ENCODE data around the gene DEPDC5. TPM values are rescaled to one million over a fixed set of nuclear protein-coding genes. Genes with fewer than 3 reads are reported as not detected.
"Not testable (repeated sequence)": the region's sequence is repeated elsewhere in the genome, so short reads cannot be mapped to it uniquely, and the experiment has no call there.

DEPDC5 gene
- total RNA-seq = 10 to 100 TPM; 11.5 to 20.6 (median 13.8) TPM

GRCh38 chr22:31753634-31754501 lies at the start of gene DEPDC5:
Gene DEPDC5, plus strand, starts transcription at chr22:31754019. Its CDS starts 903 bp downstream, at chr22:31754922.
- ATAC-seq (ENCODE audit: low FRiP score) (peak; percentile 83), DNase-seq (ENCODE audit: low spot score) (peak; percentile 80)
- no peak for TF ChIP-seq CTCF (IDR thresholded peaks at IDR 0.05)

GRCh38 chr22:31707519-31707918 lies 46.3 kb upstream of the DEPDC5 start:
- no peak for ATAC-seq (ENCODE audit: low FRiP score)
- no peak for TF ChIP-seq CTCF (IDR thresholded peaks at IDR 0.05)
- DNase-seq (ENCODE audit: low spot score) = no peak

GRCh38 chr22:31711226-31711625 lies 42.6 kb upstream of the DEPDC5 start:
- not testable (repeated sequence) for ATAC-seq (ENCODE audit: low FRiP score)

GRCh38 chr22:31715147-31715778 lies 38.6 kb upstream of the DEPDC5 start:
- DNase-seq (ENCODE audit: low spot score) (no peak), ATAC-seq (ENCODE audit: low FRiP score) (no peak)
- no peak for TF ChIP-seq CTCF (IDR thresholded peaks at IDR 0.05)

More at GRCh38 chr22:31711226-31711625, 42.6 kb upstream of the DEPDC5 start:
- not testable (repeated sequence) for DNase-seq (ENCODE audit: low spot score)

GRCh38 chr22:31719850-31720471 lies 33.9 kb upstream of the DEPDC5 start:
- ATAC-seq (ENCODE audit: low FRiP score) (no peak), DNase-seq (ENCODE audit: low spot score) (no peak)

GRCh38 chr22:31723723-31724122 lies 30.1 kb upstream of the DEPDC5 start:
- DNase-seq (ENCODE audit: low spot score) (no peak), ATAC-seq (ENCODE audit: low FRiP score) (no peak)
- no peak for TF ChIP-seq CTCF (IDR thresholded peaks at IDR 0.05)

More at GRCh38 chr22:31719850-31720471, 33.9 kb upstream of the DEPDC5 start:
- no peak for TF ChIP-seq CTCF (IDR thresholded peaks at IDR 0.05)

- DNase-seq (ENCODE audit: low spot score) = no peak
- no peak for TF ChIP-seq CTCF (IDR thresholded peaks at IDR 0.05)
- no peak for ATAC-seq (ENCODE audit: low FRiP score)
Measured at GRCh38 chr22:31726692-31727091, 27.1 kb upstream of the DEPDC5 start.

Measured in omental fat pad (tissue), 4 donors.